Inflammatory macrophage treated with lipopolysaccharide for 1 hour (primary cell): ENCODE results near the gene B3GALT4.
"Not testable (repeated sequence)": the region's sequence is repeated elsewhere in the genome, so short reads cannot be mapped to it uniquely, and the experiment has no call there.

Experiments
- DNase-seq, 2 donors: peaks; one replicate each; pipeline ENCODE4 v3.0.0-alpha.2; 2020 to 2022

B3GALT4 gene, protein sequence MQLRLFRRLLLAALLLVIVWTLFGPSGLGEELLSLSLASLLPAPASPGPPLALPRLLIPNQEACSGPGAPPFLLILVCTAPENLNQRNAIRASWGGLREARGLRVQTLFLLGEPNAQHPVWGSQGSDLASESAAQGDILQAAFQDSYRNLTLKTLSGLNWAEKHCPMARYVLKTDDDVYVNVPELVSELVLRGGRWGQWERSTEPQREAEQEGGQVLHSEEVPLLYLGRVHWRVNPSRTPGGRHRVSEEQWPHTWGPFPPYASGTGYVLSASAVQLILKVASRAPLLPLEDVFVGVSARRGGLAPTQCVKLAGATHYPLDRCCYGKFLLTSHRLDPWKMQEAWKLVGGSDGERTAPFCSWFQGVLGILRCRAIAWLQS

DNA sequence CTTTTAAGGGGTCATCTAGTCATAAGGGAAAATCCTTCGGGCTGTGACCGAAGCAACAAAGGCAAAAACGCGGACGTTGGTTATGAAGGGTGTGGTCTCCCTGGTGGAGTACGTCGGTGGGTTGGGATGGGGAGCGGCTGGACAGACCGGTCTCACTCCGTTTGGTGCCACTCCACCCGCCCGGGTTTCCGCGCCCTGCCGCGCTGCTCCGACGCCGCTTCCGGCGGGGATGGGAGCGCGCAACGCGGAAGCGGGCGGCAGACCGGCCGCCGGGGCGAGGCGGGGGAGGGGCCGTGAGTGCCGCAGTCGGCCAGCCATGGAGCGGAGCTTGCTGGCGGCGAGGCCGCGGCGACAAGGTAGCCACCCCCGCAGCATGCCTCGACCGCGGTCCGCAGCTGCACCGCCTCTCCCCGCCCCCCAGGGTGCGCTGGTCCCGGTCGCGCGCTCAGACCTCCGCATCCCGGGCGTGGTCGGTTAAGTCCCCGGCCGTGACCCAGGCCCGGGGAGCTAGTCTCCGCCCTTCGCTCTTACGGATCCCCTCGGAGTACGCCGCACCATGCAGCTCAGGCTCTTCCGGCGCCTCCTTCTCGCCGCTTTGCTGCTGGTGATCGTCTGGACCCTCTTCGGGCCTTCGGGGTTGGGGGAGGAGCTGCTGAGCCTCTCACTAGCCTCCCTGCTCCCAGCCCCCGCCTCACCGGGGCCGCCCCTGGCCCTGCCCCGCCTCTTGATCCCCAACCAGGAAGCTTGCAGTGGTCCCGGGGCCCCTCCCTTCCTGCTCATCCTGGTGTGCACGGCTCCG is at the start of gene B3GALT4:
B3GALT4 (plus strand) TSS at position 260 of the 799 bp plus-strand sequence; CDS start at position 557, 297 bp downstream.
- DNase-seq: peak; percentile 56 to 62

DNA sequence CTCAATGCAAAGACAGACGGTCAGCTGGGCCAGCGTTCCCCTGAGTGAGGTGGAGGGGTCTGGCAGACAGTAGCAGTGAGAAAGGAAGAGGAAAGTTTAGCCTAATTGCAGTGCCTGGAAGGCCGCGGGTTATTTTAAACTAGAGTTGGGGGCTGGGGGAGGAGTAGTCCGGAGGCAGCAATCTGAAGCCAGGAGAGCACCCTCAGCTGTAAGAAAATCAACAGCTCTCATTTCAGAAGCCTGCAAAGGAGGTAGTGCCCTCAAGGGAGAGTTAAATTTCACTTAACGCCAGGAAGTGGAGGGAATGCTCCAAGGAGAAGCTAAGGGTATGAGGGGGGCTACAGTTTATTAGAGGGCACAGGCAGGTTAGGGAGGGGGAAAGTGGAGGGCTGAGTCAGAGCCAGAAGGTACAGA is 41.7 kb upstream of the B3GALT4 start:
- DNase-seq: no peak

DNA sequence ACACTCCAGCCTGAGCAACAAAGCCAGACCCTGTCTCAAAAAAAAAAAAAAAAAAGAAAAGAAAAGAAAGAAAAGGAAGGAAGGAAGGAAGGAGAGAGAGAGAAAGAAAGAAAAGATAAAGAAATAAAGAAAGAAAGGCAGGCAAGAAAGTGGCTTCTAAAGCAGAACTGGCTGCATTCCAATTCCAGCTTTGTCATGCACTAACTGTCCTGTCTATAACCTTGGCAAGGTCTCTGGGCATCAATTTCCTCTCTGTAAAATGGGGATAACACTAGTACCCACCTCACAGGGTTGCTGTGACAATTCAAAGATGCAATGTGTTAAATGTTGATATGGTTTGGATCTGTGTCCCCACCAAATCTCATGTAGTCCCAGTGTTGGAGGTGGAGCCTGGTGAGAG is 40.6 kb upstream of the B3GALT4 start:
- no peak for DNase-seq

DNA sequence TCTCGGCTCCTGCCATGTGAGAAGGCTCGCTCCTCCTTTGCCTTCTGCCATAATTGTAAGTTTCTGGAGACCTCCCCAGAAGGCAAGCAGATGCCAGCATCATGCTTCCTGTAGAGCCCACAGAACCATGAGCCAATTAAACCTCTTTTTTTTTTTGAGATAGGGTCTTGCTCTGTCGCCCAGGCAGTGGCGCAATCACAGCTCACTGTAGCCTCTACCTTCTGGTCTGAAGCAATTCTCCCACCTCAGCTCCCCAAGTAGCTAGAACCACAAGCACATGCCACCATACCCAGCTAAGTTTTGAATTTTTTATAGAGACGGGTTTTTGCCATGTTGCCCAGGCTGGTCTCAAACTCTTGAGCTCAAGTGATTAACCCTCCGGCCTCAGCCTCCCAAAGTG is 40.1 kb upstream of the B3GALT4 start:
- DNase-seq: no peak

DNA sequence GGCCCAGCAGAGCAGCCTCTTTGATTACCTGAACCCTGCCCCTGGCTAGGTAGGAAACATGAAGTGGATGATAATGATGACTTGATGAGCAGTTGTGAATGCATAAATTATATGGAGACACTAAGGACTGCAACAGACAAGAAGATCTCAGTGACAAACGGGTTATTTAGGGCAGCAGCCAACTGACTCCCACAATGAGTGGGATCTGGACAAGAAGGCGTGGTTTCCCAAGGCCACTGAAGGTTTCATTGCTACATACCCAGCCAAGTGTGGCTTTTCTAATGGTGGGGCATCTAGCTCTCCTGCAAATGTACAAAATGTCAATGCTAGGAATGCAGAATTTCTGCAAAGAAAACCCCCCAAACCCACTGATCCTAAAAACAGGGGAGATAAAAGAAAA is 39.2 kb upstream of the B3GALT4 start:
- DNase-seq: no peak

DNA sequence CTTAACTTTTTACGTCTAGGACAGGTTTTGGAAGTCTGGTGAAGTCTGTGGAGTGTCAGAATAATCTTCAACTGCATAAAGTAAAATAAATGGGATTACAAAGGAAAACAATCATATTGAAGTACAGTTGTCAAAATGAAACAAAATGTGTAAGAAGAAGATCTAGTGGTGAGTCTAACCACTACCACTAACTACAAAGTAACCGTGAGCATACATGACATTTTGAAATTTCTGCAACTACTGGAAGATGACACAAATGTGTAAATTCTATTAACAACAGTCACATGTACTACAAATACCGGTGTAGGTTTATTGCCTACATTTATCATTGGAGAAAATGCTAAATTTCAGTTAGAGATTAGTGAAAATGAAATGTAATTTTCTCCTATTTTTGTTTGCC is 35.0 kb upstream of the B3GALT4 start:
- DNase-seq: peak in 1 of 2 donors; percentile 29

DNA sequence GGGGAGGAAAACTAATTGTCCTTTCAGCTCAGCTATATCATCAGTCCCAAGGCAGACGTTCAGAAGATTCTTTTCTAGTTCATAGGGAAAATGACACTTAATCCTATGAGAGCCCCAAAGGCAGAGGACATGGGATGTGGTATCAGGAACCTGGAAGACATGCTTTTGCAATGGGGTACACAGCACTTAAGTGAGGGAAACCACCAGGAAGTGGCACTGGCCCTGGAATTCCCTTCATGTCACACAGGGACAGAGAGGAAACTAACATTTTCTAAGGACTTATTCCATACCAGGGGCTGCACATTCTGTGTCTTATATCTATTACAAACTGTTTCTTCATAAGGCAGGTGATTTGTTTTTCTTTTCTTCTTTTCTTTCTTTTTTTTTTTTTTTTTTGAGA is 33.4 kb upstream of the B3GALT4 start:
- DNase-seq: peak; percentile 38 to 66

DNA sequence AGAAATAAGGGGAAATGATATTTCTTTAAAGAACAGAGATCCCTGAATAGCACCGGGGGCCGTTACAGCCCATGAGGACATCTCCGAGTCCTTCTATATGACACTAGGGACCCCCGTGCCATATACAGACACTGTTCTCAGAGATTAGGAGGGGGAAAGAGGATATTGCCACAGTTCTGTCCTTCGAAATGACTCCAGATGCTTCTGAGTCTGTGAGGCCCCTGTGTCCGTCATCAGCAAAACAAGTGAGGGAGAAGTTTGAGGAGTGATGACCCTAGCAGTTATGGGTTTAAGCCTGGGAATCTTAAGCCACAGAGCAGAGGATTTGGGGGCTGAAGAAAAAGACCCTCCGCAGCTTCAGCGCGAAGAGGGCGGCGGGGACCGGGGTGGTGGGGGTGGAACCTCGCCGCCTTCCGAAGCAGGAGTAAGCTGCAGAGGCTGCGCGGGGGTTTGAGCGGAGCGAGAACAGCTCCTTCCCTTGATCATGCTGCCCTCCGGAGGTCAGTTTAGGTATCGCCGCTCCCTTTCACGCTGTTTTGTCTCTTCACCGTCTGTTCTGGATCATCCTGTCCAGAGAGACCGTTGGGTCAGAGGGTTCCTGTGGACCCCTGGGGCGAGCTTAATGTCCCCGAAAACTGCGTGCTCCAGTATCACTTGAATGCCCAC is 28.8 kb upstream of the B3GALT4 start:
- DNase-seq: peak; percentile 56 to 98

DNA sequence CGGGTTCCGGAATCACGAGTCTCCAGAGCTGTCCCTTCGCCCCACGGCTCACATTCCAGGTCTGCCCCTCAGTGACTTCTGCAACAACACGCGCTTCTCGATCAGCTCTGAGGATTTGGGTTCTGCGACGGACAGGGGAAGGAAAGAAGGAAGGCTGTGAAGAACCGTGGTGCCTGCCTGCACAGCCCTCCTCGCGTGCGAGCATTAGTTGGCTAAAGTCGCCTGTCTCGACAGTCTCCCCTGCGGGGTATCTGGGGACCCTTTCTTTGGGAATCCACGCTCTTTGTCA is 28.3 kb upstream of the B3GALT4 start:
- peak in 1 of 2 donors; percentile 8 for DNase-seq

DNA sequence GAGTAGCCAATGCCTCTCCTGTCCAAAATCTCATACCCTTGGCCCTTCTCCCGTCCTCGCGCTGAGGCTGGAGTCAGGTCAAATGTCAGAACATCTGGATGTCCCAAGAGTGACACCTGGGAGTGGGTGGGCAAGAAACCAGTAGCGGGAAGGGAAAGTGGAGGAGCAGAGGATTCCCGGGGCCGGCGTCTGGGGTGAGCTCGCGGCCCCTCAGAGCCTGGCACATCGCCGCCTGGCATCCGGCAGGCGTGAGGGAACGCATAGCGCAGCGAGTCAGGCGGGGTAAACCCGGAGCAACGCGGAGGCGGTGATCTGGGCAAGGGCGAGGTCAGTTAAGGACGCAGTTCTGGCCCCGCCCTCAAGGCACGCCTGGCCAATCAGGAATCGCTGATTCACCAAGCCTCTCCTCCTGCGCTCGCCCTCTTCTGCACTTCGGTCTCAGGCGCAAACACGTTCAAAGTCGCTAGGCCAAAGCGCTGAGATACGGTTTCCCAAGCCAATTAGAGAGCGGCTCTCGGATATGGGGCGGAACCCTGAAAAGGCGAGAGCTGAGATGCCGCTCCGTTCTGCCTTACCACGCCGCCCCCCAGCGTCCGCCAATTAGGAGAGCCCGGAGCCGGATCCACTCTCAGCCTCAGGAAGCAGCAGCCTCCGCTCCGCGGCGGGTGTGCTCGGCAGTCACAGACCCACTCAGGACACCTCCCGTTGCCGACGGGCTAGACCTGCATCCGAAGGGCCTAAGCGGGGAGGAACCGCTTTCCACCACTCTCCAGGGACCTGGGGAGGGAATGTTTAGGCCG is 27.8 kb upstream of the B3GALT4 start:
- peak; percentile 97 to 99 for DNase-seq

DNA sequence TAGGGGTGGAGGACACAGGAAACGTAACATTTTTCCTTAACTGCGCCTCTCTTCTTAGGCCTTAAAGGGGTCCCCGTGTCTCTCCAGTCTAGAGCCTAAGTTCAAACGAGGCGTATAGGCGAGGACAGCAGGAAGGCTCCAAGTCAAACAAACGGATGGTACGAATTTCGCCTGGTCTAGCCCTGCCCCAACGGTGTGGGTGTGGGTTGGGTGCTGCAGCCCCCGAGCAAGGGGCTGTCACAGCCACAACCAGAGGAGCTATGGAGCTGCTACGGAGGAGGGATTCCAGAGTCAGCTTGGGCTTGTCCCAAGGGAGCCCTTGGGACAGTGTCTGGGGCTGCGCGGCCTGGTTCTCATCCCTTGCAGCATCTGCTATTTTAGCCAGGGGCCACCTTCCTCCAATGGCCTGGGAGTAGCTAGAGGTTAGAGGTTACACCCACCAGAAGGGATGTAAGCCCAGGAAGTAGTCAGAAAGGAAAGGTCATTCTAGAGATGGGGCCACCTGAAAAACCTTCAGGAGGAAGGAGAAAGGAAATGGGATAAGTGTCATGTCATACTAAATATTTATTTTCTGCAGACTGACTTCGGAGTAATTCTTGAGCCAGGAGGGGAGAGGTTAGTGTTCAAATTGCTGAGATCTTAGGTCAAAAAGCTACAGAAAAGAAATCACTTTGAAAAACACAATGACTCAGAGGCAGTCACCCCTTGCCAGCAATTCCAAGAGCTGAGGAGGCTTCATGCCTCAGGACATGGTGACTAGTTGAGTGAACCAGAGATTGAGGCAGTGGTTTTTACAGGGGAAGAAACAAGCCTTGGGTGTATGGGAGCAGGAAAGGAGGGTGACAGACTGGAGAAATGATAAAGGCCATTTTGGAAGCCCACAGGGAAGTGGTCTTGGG is 26.9 kb upstream of the B3GALT4 start:
- peak in 1 of 2 donors; percentile 4 for DNase-seq

DNA sequence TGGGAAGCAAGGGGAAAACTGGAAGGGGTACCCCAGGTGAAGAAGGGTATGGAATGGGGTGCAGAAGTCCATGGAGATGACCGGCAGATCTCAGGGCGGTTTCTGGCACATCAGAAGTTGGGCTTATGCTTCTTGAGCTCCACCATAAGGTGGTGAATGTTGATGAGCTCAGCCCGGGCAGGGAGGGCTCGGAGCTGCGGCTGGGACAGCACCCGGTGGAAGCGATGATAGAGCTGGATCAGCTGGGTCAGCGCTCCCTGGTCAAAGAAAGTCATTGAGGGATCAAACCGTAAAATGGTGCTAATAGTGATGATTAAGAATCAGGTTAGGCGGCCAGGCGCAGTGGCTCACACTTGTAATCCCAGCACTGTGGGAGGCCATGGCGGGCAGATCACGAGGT is 26.2 kb upstream of the B3GALT4 start:
- no peak for DNase-seq

DNA sequence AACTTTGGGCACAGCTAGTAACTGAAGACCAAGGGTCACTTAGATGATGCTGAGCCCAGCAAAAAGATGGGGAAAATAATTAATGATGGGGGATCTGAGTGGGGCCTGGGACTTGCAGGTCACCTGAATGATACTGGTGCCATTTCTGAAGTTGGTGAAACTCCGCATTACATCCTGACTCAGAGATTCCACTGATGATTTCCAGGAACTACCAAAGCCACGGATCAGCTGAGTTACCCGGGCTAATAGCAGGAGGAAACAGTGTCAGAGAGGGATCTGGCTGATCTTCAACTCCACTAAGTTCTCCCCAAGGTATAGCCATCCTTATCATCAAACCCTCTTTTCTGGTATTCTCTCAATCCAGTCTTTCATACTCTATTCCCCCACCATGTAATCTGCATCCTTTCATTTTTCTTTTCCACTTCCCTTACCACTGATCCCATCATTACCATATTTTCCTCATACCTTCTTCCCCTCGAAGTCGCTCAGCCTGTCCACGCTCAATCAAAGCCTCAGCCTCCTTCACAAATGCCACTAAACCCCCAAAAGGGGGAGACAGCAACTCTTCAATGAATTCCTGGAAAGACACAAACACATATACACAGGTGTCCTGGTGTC is 25.4 kb upstream of the B3GALT4 start:
- no peak for DNase-seq

DNA sequence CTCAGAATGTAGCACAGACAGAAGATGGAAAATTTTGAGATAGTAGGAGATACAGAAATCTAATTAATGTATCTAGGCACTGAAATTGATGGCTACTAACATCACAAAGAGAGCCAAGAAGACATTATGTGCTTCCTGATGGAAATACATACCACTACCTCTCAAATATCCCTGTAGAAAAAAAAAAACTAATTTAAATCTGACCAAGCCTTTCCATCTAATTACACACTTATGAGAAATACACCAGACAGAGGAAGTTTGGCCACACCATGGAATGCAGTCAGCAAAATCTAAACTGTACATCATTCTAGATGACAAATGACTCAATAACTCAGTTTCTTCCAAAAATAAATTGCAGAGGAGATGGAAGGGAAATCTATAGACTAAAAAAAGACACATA is 24.2 kb upstream of the B3GALT4 start:
- peak in 1 of 2 donors; percentile 5 for DNase-seq

DNA sequence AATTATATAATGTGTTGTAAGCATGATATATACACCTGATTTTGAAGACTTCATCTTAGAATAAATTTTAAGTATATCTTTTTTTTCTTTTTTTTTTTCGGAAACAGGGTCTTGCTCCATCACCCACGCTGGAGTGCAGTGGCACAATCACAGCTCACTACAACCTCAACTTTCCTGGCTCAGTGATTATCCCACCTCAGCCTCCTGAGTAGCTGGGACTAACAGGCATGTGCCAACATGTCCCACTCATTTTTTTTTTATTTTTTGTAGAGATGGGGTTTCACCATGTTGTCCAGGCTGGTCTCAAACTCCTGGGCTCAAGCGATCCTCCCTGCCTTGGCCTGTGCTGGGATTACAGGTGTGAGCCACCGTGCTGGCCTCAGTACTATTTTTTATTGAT is 22.3 kb upstream of the B3GALT4 start:
- DNase-seq: no peak

DNA sequence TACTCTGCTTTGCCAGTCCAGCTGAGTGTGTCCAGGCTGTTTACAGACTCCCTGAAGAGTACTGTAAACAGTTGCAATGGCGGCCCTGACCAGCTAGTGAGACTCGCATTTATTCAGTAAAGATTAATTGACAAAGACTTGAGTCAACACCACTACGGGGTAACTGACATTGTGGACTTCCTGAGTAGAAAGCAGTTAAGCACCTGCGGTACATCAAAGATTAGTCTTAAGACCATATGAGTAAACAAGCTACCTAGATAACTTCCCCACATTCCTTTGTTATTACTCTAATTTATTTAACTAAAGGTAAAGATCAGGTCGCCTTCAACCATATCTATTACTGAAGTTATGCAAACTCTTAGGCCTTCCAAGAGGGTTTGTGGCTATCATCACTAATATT is 17.9 kb upstream of the B3GALT4 start:
- no peak for DNase-seq

DNA sequence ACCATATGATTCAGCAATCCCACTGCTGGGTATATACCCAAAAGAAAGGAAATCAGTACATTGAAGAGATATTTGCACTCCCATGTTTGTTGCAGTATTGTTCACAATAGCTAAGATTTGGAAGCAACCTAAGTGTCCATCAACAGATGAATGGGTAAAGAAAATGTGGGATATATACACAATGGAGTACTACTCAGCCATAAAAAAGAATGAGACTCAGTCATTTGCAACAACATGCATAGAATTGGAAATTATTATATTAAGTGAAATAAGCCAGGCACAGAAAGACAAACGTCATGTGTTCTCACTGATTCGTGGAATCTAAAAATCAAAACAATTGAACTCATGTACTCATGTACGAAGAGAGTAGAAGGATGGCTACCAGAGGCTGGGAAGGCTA is 14.4 kb upstream of the B3GALT4 start:
- DNase-seq: not testable (repeated sequence)

DNA sequence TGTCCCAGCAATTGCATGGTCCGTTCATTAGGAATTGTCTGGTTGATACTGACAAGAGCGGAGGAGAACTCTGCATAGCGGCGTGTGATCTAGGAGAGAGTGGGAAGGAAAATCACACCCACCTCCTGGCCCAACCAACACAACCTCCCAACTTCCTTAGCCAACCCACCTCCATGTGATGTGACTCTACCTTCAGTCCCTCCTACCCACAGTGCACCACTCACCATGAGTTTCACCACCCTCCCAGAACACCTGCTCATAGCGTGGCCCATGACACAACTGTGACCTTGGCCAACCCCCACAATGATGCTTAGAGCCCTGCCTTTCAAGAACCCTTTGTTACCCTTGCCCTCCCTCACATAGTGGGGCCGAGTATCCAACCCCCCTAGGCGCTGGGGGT is 12.9 kb upstream of the B3GALT4 start:
- no peak for DNase-seq

DNA sequence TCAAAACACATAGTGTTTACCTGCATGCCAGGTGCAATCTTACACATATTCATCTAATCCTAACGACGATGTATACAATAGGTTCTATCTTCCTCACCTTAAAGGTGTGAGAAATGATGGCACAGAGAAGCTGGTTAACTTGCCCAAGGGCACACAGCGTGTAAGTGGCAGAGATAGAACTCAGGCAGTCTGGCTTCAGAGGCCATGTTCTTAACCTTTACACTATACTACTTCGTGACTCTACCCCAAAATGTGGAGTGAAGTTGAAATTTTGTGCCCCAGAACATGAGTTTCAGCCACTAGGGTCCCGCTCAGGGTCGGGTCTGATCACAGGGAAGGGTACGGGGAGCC is 5.8 kb upstream of the B3GALT4 start:
- peak in 1 of 2 donors; percentile 2 for DNase-seq

DNA sequence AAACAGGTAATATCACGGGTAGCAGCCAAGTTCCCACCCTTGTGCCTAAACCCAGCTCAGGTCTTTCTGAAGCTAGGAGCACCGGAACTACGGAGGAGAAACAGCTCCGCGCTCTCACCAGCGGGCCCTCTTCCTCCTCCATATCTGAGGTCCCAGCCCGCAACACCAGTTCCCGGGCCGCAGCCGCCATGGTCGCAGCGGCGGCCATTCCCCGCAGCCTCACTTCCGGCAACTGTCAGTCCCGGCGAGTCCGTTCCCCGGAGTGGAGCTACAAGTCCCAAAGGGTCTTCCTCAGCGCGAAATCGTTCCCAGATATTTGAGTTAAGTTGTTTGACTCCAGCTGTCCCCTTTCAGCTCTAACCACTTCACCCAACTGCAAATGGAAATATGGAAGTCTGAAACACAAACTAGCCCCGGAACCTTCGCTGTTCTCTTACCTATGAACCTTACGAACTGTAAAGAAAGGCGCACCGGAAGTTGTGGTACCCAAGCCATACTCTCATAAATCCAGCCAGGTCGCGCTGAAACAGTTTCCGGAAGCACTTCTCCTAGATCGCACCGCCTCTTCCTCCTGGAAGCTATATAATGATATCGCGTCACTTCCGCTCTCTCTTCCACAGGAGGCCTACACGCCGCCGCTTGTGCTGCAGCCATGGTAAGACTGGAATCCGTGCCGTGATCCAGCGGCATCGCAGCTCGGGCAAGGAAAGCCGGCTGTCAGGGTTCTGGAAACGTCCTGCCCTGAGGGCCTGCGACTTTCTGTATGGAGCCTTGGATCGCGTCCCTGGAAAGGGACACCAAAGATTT is 5.3 kb upstream of the B3GALT4 start, which contains the start of the genes RPS18 and VPS52:
RPS18 (plus strand) TSS at position 608 of the 807 bp plus-strand sequence; CDS start at position 653, 45 bp downstream.
VPS52 (minus strand) TSS at position 409 of the 807 bp plus-strand sequence; CDS start at position 208, 201 bp downstream.
- peak; percentile 99 for DNase-seq
